Cerebellar cortex (tissue), 1 donor: Measurements from ENCODE around the gene OR52A5.
"Not testable (repeated sequence)": the region's sequence is repeated elsewhere in the genome, so short reads cannot be mapped to it uniquely, and the experiment has no call there.

Experiments
- DNase-seq: peaks from one replicate; pipeline ENCODE4 v3.0.0-alpha.2; 2015; ENCODE audit warnings: low spot score

Gene OR52A5

DNA sequence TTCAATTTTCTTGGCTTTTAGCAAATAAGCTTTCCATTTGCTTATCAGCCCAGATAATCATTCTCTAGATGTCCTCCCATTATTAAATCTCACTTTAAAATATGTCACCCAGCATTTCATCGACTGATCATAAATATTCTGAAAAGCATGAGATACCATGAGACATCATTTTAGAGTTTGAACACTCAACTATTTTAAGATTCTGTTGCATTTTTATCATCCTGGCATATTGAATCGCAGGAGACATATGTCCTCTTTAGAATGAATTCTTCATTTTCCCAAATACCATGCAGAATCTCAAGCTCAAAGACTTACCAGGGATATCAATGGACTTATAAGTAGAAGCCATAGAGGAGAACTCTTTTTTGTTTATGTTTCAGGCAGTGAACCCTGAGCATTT, at the start of gene OR52A5:
OR52A5 (minus strand) TSS at position 361 of the 400 bp plus-strand sequence. CDS start 5,714 bp downstream, outside the sequence.
- no peak for DNase-seq

GRCh38 chr11:5178046-5178837, 40.1 kb upstream of the OR52A5 start:
- DNase-seq: peak; percentile 24

DNA sequence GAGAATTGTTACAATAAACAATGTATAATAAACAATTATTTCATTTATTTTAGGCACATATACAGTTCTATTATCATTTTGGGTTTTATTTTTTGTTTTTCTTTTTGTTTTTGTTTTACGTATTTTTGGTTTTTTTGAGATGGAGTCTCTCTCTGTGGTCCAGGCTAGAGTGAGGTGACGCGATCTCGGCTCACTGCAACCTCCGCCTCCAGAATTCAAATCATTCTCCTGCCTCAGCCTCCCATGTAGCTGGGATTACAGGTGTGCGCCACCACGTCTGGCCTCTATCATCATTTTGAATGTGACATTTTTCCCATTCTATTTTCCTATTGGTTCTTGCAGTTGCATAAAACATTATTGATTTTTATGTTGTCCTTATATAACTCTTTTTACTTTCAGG, 36.8 kb upstream of the OR52A5 start:
- no peak for DNase-seq

- no peak for DNase-seq
These were observed 33.7 kb upstream of the OR52A5 start for GRCh38 chr11:5171856-5172255.

DNA sequence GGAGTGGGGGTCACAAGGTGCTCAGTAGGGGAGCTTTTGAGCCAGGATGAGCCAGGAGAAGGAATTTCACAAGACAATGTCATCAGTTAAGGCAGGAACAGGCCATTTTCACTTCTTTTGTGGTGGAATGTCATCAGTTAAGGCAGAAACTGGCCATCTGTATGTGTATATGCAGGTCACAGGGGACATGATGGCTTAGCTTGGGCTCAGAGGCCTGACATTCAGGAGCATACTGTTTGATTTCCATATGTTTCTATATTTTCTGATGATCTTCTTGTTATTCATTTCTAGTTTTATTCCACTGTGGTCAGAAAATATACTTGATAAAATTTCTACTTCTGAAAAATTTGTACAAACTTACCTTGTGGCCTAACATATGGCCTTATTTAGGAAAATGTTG, 27.7 kb upstream of the OR52A5 start:
- not testable (repeated sequence) for DNase-seq

DNA sequence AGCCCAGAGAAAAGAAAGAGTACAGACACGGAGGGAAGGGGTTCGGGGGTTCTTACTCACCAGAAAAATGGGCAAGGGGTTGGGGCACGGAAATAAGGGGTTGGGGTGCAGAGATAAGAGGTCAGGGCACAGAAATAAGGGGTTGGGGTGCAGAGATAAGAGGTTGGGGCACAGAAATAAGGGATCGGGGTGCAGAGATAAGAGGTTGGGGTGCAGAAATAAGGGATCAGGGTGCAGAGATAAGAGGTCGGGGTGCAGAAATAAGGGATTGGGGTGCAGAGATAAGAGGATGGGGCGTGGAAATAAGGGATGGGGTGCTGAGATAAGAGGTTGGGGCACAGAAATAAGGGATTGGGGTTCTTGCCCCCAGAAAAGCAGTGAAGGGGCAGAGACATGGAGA, 26.7 kb upstream of the OR52A5 start:
- DNase-seq: not testable (repeated sequence)

DNA sequence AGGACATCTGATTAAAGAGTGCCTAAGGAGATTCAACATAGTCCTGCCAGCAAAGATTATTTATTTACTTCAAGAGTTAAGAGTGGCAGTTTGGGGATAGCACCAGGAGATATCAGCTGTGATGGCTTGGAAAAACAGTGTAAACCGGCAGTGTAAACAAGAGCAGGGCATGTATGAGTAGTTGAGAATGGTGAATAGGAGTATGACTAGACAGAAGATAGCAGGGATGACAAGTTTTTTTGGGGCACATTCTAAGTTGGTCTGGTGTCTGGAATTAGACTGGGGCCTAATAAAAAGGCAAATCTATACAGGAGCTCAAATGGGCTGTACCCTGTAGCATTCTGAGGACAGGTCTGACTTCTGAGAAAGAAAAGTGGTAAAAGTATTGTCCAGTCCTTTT, 22.9 kb upstream of the OR52A5 start:
- DNase-seq: not testable (repeated sequence)

- DNase-seq: not testable (repeated sequence)
These were observed 22.1 kb upstream of the OR52A5 start for GRCh38 chr11:5160217-5160616.

GRCh38 chr11:5159806-5160205, 21.6 kb upstream of the OR52A5 start:
- DNase-seq: no peak

DNA sequence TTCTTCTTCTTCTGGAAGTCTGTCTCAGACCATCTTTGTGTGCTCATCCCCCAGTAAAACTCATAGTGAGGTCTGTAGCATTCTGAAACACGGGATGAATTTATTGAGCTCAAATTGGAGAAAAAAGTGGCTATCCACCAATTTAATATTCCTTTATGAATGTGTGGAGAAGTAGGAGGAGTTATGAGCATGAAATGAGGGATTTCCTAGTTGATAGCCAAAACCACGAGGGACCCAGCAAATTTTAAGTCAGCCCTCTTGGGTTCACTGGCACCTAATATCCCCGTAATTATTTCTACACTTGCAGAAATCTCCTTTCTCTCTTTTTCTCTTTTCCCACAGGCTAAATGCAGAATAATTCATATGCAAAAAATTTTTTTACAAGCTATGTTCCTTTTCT, 16.5 kb upstream of the OR52A5 start, which contains the start of gene OR52A1:
OR52A1 (minus strand) TSS at position 101 of the 400 bp plus-strand sequence. CDS start 2,388 bp downstream, outside the sequence.
- DNase-seq: no peak

DNA sequence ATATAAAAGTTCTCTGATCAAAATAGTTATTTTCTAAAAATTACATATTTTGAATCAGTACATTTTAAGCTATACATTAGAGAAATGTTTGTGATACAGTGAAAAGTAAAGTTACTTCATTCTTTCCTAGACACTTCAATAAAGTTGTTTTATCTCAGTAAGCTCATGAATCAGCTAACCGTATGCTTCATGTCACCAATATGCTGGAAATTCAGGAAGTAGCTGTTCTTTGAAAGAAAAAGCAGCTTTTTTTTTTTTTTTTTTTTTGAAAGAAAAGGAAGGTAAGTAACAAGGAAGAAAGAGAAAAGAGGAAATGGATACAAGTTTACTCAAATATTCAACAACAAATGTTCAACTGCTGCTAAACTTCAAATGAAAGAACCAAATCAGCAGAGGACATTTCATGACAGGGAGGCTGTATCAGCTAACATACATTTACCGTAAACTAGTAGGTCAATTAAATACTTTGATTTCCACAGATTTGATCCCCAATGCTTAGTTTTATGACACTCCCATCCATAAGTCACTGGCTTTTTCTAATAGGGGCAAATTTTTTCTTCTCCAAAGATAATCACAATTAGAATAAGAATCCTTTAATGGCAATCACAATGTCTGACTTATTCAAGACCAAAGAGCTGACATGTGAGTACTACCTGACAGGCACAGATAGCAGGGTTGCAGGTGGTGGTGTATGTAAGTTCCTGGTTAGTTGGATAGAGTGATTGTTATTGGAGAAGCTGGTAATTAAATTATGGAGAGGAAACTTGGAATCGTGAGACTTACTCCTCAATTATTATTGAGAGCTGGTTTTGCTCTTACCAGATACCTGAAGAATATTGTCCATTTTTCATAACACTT, 15.6 kb upstream of the OR52A5 start:
- DNase-seq: no peak

DNA sequence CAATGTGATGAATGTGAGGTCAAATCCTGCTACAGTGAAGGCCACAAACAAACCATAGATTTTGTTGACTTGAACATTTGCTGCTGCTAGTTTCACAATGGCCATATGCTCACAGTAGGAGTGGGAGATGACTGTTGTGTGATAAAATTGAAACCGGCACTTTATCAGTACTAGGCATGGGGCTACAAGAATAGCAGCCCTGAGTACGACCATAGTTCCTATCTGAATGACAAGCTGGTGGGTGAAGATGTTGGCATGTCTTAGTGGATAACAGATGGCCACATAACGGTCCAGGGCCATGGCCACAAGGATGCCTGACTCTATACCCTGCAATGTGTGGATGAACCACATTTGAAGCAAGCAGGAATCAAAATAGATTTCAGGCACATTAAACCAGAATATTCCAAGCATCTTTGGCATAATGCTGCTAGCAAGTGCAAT, 13.6 kb upstream of the OR52A5 start:
- peak; percentile 99 for DNase-seq

- DNase-seq: not testable (repeated sequence)
These were observed 6.0 kb upstream of the OR52A5 start for GRCh38 chr11:5144206-5144605.

DNA sequence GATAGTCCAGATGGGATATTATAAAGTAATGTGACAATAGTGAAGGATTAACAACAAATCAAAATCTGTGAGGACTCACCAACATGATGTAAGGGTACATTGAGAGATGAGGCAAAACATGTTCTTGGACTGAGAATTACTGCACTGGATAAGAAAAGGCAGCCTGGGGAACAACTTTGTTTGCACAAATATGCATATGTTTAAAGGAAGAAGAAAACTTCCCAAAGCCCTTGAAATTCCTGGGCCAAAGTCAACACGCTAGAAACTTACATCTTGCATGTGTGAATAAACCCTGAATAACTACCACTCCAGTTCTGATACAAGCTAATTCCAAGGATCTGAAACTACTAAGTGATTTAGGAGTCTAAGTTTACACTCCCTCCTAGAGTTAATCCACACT, 1.1 kb downstream of the OR52A5 start:
- DNase-seq: no peak

GRCh38 chr11:5136261-5136660, 1.9 kb downstream of the OR52A5 start:
- DNase-seq: peak; percentile 96

DNA sequence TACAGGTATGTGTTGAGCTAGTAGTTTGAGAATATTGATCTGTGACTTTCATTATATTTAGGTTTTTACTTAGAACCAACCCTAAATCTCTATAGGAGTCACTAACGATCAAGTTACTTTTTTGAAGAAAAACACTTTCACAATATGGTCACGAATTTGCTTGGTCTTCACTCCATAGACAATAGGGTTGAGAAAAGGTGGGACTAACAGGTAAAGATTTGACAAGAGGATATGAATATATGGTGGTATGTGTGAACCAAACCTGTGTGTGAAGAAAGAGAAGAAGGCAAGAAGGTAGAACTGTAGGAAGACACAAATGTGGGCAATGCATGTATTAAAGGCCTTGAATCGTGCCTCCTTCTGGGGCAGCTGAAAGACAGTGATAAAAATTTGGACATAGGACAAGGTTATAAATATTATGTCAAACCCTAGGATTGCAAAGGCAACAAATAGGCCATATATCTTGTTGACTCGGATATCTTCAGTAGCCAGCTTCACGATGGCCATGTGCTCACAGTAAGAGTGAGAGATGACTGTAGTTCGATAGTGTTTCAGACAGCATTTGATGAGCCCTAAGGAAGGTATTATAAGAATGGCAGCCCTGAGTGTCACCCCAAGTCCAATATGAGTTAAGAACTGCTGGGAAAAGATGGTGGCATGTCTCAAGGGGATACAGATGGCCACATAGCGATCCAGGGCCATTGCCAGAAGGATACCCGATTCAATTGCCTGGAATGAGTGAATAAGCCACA, 6.4 kb downstream of the OR52A5 start:
- no peak for DNase-seq

GRCh38 chr11:5129457-5129877, 8.7 kb downstream of the OR52A5 start:
- no peak for DNase-seq

GRCh38 chr11:5124891-5125620, 13.1 kb downstream of the OR52A5 start:
- DNase-seq: peak; percentile 12

DNA sequence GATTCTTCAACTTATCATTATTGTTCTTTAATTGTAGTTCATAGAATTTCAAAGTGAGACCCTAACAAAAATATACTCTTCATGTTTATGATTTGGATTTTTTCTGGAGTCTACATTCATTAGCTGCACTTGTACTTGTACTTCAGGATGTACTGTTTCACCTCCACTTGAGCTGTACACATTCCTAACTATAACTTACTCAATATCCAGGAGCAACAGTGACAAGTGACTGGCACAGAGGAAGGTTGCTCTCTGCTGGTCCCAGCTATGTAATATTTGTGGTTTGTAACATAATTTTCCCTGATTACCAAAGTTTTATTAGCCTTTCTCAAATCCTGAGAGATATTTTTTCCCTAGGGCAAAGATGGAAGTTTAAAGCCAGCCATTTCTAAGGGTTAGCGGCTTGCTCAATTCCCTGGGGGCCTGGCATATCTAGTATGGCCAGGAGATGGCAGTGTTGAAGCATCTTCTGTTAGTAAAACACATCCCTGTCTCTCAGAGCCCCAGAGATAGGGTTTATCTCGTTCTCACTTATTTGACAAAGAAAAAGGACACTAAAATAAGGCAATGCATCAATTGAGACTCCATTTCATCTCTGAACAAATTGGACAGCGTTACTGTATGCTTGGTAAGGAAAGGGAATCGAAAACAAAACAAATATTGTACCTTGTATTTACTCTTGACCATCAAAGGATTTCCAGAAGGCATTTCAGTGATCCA, 14.2 kb downstream of the OR52A5 start:
- peak; percentile 88 for DNase-seq

DNA sequence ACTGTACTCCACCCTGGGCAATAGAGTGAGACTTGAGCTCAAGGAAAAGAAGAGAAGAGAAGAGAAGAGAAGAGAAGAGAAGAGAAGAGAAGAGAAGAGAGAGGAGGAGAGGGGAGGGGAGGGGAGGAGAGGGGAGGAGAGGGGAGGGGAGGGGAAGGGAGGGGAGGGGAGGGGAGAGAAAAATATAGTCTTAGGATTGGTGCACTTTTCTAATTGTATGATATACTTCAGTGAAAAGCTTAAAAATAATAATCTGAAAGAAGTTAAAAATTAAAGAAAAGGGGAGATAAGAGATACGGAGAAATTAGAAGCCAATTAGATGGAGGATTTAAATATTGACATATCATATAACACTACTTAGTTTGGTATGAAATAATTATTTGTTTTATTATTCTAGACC, 19.3 kb downstream of the OR52A5 start:
- DNase-seq: no peak

DNA sequence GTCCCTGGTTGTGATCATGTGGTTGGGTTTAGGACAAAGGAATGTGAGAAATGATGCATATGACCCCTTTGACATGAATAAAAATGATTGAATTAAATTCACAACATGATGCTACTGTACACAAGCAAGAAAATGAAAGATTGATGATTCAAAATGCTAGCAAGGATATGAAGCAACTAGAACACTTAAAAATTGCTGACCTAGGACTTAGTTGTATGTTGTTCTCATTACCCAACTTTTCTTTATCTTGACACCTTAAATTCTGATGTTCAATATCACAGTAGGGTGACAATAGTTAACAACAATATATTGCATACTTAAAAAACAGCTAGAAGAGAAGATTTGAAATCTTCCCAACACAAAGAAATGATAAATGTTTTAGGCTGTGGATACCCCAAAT, 20.6 kb downstream of the OR52A5 start:
- DNase-seq: no peak
